ENCODE results near the gene SFXN1.

DNA sequence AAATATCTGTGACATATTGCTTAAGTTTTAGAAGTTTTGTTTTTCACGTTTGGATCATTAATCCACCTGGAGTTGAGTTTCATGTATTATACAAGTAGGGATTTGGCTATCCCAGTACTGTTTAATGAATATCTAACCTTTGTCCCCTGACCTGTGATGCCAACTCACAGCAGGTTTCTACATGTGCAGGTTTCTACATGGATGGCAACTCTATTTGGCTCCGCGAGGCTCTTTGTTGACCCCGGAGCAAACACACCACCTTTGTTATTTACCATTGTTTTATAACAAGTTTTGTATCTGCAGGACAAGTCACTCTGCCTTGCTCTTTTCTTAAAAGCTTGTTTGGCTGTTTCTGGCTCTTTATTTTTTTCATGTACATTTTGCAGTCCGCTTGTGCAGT, 920 bp upstream of the SFXN1 start:
- TF ChIP-seq RAD21 (IDR thresholded peaks at IDR 0.05; ENCODE audit: low read length) = no peak
- TF ChIP-seq, protein P1, sequence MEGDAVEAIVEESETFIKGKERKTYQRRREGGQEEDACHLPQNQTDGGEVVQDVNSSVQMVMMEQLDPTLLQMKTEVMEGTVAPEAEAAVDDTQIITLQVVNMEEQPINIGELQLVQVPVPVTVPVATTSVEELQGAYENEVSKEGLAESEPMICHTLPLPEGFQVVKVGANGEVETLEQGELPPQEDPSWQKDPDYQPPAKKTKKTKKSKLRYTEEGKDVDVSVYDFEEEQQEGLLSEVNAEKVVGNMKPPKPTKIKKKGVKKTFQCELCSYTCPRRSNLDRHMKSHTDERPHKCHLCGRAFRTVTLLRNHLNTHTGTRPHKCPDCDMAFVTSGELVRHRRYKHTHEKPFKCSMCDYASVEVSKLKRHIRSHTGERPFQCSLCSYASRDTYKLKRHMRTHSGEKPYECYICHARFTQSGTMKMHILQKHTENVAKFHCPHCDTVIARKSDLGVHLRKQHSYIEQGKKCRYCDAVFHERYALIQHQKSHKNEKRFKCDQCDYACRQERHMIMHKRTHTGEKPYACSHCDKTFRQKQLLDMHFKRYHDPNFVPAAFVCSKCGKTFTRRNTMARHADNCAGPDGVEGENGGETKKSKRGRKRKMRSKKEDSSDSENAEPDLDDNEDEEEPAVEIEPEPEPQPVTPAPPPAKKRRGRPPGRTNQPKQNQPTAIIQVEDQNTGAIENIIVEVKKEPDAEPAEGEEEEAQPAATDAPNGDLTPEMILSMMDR (conservative IDR thresholded peaks at IDR 0.05; ENCODE audit: low read depth, low read length) = no peak
- no peak for TF ChIP-seq MXI1 (IDR thresholded peaks at IDR 0.05; ENCODE audit: borderline replicate concordance, low read depth, low read length)
- no peak for TF ChIP-seq CEBPB (IDR thresholded peaks at IDR 0.05; ENCODE audit: low read depth, low read length)
- no peak for TF ChIP-seq RFX5 (IDR thresholded peaks at IDR 0.05; ENCODE audit: low read depth, low read length)
- TF ChIP-seq POLR2A (IDR thresholded peaks at IDR 0.05; ENCODE audit: low read depth, low read length) = no peak
- TF ChIP-seq NFE2L2 (IDR thresholded peaks at IDR 0.05; ENCODE audit: low read depth, low read length) = no peak
- TF ChIP-seq MAFK (IDR thresholded peaks at IDR 0.05; ENCODE audit: low read depth, low read length) = no peak
- no peak for TF ChIP-seq BHLHE40 (IDR thresholded peaks at IDR 0.05; ENCODE audit: low read depth, low read length)
- TF ChIP-seq RCOR1 (IDR thresholded peaks at IDR 0.05; ENCODE audit: insufficient replicate concordance, low read length) = no peak
- TF ChIP-seq, protein P2, sequence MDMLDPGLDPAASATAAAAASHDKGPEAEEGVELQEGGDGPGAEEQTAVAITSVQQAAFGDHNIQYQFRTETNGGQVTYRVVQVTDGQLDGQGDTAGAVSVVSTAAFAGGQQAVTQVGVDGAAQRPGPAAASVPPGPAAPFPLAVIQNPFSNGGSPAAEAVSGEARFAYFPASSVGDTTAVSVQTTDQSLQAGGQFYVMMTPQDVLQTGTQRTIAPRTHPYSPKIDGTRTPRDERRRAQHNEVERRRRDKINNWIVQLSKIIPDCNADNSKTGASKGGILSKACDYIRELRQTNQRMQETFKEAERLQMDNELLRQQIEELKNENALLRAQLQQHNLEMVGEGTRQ (IDR thresholded peaks at IDR 0.05; ENCODE audit: low read depth, low read length) = no peak
- no peak for TF ChIP-seq FOS (IDR thresholded peaks at IDR 0.05; ENCODE audit: low read depth, low read length)
- TF ChIP-seq CHD1 (IDR thresholded peaks at IDR 0.05; ENCODE audit: low read depth, low read length) = no peak
- no peak for TF ChIP-seq MAZ (IDR thresholded peaks at IDR 0.05; ENCODE audit: borderline replicate concordance, low read depth, low read length)
